Adrenal gland (tissue), 5 donors: ENCODE results near the gene RHOBTB3.

Source experiments
- POLR2A ChIP-seq, 2 donors: fragments of 450-650 bp; IDR thresholded peaks; one replicate each; pipeline ENCODE4 v1.6.1; 2017; ENCODE audit warnings: antibody characterized with exemption in 2 of 2, mild to moderate bottlenecking in 2 of 2, moderate library complexity in 1 of 2
- TF ChIP-seq, protein P1 (sequence below), 6 experiments: fragments of 450-650 bp in 4 of 6; fragments of 200-600 bp in 2 of 6; sonication (generic) in 1 of 6; IDR thresholded peaks; 1 replicate in 5 of 6; 2 replicates in 1 of 6; pipeline versions ENCODE4 v1.5.1 to v1.8.0; 2016 to 2021; ENCODE audit warnings: antibody characterized with exemption in 6 of 6, mild to moderate bottlenecking in 2 of 6, moderate library complexity in 1 of 6
- donor health status: DM: no; HTN: no; CAD: no.

- TF ChIP-seq, protein P1, sequence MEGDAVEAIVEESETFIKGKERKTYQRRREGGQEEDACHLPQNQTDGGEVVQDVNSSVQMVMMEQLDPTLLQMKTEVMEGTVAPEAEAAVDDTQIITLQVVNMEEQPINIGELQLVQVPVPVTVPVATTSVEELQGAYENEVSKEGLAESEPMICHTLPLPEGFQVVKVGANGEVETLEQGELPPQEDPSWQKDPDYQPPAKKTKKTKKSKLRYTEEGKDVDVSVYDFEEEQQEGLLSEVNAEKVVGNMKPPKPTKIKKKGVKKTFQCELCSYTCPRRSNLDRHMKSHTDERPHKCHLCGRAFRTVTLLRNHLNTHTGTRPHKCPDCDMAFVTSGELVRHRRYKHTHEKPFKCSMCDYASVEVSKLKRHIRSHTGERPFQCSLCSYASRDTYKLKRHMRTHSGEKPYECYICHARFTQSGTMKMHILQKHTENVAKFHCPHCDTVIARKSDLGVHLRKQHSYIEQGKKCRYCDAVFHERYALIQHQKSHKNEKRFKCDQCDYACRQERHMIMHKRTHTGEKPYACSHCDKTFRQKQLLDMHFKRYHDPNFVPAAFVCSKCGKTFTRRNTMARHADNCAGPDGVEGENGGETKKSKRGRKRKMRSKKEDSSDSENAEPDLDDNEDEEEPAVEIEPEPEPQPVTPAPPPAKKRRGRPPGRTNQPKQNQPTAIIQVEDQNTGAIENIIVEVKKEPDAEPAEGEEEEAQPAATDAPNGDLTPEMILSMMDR (IDR thresholded peaks at IDR 0.05), result no peak
- peak in 1 of 2 donors; percentile 72 for TF ChIP-seq POLR2A (IDR thresholded peaks at IDR 0.05)
Measured at GRCh38 chr5:95823738-95824609, 92.8 kb downstream of the RHOBTB3 start.
